Left hindlimb (tissue), 1 donor: ENCODE measurements around the gene GABRR2.
"Not testable (repeated sequence)": the region's sequence is repeated elsewhere in the genome, so short reads cannot be mapped to it uniquely, and the experiment has no call there.

Experiments used
- DNase-seq: peaks from one replicate; pipeline ENCODE4 v3.0.0-alpha.2; 2018

GABRR2 gene

DNA sequence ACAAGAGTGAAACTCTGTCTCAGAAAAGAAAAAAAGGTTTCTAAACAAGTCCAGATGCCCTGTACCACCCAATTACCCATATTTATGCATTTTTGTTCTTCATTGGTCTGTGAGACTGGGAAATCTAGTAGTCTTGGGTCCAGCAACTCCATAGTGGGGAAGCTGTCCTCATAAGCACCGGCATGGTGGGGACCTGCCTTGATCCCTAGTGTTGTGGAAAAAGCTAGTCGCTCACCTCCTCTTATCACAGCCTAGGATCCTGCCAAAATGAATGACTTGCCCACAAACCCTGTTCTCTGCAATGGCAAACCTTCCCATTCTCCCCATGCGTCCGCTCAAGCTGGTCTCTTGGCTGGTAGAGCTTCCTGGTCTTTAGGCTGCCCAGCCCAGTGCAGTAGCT, 59.7 kb downstream of the GABRR2 start:
- DNase-seq: no peak

DNA sequence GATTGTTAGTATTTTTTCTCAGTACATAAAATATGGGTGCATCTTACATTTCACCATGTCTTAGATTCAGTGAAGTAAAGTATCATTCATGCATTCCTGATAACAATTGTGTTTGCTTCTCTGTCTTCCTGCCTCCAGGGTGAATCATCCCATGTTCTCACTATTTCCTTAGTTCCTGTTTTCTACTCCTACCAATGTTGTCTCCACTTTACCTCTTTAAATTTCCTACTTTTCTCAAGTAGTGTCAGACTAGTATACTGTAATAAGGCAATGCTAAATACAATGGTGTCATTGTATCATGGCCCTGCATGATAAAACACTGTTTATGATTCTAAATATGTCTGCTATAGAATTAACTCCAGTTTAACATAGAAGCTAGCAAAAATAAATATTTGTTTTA, 60.5 kb downstream of the GABRR2 start:
- no peak for DNase-seq

DNA sequence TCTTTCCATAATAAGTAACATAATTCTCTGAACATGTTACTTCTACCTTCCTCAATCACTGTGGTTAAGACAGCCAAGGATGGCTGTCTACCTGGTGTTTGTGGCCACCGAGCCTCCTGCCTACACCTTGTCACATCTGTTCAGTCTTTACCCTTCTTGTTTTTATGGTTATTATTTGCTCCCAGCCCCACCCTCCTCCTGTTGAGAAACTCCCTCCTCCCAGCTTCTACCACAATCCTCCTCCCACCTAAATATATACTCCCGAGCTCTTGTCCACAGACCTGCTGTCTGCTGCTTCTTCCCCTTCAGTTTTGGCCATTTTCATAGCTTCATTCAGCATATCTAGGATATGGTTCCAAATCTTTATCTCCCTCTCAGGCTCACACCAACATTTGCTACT, 62.2 kb downstream of the GABRR2 start:
- DNase-seq: no peak

DNA sequence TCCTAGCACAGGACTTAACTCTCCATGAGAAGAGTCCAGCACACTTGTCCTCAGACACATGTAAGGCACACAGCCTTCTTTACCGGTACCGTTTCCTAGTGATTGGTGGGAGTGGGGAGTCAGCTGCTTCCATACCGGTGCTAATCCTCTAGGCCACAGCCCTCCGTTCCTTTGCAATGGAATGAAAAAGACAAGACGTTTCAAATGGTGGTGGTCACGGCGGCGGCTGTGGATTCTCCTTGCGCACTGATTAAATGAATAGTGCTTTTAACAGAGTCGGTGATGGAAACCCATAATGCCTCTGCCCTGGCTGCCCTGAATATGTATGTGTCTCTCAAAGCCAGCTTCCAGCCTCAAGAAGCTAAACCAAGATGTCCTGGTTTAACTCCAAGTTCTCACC, 63.1 kb downstream of the GABRR2 start:
- no peak for DNase-seq

DNA sequence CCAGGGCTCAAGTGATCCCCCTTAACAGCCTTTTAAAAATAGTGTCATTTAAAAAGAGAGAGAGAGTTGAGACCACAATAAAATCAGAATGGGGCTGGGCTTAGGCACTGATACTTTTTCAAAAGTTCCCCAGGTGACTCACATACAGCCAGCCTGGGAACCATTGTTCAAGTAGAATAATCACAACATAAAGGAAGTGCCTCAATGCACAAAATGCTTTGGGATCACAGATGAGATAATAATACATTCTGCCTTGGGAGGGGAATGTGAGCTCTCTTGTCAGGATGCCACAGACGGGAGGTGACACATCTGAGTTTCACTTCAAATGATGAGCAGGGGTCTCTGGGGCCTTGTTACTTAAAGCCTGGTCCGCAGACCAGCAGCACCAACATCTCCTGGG, 63.9 kb downstream of the GABRR2 start:
- DNase-seq: no peak

DNA sequence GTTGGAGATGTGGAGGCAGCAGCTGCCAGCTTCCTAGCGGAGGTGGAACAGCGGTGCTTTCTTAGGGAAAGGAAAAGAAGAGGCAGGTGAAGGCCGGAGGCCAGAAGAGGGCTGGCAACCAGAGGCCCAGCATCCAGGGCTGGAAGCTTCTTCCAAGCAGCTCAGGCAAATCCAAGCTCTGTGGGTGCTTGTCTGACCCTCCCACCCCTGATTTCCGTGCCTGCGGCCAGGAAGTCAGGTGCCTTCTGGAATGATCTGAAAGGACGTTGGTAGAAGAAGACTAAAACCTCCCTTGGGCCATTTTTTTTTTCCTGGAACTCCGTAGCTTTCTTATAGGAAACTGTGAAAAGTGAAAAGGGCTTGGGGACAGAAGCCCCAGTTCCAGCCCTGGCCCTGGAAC, 64.9 kb downstream of the GABRR2 start:
- DNase-seq: no peak

DNA sequence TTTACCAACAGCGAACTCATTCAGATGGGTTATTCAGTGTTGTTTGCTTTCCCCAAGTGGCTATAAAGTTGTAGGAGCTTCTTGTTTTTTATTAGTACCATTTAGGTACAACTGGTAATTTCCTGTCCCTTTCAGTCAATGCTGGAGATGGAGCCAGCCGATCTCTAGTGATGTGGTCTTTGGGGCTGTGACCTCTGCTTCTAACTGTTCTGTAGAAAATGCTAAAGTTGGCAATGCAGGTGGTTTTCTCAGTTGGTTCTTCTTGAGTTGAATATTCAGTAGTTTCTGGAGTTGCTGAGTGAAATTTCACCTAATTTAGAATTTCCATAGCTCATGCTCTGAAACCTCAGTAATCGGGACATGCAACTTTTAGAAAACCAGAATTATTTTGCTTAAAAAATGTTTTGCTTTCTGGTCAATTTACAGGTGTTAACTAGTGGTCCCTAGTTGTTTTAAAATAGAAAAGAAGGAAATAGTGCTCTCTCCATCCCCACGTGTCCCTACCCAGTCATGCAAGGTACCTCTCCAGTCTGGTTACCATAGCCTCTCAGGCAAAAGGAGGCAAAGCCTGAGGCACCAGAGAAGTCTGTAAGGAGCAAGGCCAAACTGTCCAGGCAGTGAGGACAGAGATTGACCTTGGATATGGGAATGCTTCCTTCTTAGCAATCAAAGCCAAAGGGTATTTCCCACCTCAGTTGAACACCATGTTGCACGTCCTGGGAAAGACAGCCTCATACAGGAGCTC, 70.7 kb downstream of the GABRR2 start:
- no peak for DNase-seq

DNA sequence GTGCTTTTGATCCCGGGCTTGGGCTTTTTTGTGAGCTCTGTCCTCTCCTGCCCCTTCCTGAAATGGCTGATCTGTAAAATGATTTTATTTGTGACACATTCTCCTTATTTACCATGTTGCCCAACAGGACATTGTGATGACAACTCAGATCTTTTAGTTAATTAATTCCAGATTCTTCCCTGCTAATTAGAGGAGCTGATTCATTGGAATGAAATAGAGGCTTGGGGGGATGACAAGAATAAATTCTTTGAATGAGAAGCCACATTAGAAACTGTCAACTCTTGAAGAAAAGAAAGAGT, 71.8 kb downstream of the GABRR2 start:
- DNase-seq: no peak

DNA sequence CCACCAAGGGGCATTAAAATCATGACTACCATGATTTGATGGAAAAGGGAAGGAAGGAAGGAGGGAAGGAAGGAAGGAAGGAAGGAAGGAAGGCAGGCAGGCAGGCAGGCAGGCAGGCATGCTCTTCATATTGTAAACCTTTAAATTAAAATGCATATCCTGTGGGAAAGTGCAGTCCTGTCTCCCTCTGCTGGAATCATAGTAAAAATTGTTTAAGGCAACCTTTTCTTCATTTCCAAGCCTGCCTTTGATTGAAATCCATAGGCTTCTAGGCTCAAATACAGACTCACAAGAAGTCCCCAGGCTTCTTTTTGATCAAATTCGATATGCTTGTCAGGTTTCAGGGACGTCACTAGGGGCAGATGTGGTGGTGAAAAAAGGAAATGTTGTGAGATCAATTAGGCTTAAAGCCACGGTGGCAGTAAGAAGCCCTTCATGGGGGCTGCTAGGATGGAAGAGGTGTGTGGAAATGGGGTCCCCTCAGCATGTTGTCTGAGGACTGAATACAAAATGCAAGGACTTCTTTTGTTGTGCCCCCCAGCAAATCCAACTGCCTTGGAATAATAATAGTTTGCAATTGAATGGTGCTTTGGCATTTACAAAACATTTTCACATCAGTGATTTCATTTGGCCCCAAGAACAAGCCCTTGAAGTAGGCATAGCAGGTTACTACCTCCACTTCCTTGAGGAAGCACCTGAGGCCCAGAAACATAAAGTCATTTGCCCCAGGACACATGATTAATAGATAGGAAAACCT, 72.3 kb downstream of the GABRR2 start:
- no peak for DNase-seq

DNA sequence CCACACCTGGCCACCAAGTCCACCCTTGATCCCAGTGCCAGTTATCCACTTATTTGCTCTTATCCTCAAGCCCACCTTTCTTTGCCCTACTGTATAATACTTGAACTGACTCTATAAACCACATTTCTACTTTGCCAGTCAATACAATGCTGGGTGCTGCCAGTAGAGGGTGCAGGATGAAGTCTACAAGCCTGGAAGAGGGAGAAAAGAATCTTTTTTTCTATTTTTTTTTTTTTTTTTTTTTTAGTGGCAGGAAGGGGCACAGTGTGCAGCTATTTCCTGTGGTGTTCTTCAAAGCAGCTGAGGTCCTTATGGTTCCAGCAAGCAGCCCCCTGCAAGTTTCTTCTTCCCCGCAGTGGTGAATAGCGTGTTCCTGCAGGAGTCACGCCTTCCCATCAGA, 75.8 kb downstream of the GABRR2 start:
- no peak for DNase-seq

DNA sequence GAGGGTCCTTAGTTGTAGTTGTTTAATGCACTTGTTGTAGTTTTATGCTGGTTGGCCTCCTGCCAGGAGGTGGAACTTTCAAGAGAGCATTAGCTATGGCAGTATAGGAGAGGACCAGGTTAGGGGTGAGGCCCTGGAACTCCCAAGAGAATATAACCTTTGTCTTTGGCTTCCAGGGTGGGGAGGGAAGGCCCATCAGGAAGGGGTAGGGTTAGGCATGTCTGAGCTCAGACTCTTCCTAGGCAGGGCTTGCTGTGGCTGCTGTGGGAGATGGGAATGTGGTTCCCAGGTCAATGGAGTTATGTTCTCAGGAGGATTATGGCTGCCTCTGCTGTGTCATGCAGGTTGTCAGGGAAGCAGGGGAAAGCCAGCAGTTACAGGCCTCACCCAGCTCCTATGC, 77.9 kb downstream of the GABRR2 start:
- no peak for DNase-seq

DNA sequence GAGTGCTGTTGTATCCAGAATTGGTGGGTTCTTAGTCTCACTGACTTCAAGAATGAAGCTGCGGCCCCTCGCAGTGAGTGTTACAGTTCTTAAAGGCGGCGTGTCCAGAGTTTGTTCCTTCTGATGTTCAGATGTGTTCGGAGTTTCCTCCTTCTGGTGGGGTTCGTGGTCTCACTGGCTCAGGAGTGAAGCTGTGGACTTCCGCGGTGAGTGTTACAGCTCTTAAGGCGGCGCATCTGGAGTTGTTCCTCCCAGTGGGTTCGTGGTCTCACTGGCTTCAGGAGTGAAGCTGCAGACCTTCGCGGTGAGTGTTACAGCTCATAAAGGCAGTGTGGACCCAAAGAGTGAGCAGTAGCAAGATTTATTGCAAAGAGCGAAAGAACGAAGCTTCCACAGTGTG, 81.5 kb downstream of the GABRR2 start:
- not testable (repeated sequence) for DNase-seq

DNA sequence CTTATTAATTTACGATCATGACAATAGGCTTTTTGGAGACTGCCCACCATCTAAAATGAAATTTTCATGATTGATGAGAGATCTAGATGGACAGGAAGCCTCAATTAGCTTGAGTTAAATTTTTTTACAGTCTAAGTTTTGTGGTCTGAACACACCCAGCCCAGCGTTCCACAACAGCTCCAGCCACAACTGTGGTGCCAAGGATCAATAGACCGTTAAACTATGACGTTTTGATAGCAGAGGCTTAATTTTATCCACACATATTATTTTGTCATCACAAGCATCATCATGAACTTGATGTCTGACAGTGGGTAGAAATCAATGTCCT, 92.4 kb downstream of the GABRR2 start:
- DNase-seq: no peak

DNA sequence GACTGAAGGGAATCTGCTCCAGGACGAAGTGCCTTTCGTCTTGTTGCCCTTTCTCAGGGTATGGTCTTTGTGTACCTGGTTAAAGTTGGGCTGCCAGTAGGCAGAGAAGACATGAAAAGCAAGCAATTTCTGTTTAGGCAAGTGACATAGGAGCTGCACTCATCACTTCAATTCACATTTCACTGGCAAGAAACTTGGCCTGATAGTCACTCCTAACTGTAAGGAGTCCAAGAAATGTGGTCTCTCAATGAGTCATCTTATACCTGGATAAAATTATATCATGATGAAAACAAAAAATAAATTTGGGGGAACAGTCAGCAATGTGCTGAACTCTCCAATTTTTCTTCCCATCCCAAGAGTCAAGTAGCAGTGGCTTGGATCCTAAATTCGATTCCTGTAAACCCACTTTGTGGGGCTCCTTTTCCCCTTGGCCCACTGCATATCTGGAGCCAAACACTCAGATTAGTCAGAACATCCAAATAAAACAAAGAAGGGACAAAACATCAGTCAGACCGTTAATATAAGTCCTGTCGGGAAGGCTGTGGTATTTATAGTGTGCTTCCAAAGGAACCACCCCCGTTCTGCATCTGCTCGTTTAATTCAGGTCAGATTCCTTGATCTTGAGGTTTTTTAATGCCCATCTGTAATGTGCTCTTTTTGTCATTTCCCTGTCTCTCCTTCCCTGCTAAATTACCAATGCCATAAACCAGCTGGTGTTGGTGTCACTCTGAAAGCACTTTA, 93.0 kb downstream of the GABRR2 start:
- peak; percentile 45 for DNase-seq

DNA sequence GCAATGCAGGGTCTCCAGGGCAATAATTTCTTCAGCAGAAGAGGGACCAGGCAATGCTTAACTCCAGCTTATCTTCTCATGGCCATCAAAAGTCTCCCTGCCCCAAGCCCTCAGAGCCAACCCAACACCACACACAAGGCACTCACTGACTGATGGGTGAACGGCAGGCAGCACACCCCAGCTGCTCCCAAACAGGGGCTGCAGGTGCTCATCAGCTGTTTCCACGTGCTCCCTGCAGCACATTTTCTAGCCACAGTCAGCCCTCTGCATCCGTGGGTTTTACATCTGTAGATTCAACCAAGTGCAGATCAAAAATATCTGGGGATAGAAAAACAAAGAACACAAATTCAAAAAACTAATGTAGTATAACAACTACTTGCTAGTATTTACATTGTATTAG, 94.0 kb downstream of the GABRR2 start:
- DNase-seq: no peak

DNA sequence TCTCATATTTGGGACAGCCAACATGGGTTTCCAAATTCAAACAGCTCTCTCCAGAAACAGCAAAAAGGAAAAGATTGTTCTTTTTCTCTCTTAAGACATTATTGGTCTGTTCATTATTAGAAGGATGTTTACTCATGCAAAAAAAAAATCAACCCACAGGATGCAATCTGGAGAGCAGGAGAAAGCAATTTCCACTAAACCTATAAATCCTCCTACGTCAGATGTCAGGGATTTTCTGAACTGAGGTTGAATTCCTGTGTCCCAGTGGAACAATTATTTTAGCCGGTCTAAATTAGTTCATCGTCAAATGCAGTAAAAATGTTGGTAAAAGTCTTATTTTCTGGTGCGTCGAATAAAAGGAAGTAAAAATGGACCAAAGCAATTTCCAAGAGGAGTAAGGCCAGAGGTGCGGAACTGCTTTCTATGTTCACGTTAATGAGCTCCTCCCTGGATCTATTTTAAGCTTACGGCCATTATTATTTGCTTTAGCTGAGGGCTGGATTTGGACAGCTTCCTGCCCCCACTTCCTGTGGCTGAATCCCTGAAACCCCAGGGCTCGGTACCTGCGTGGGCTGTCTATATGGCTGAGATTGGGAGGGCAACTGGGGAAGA, 97.7 kb downstream of the GABRR2 start, which contains the start of gene GABRR1:
TSS of gene GABRR1 (minus strand) at position 60 of the 612 bp plus-strand sequence. CDS start at position 24, 36 bp downstream.
- no peak for DNase-seq

DNA sequence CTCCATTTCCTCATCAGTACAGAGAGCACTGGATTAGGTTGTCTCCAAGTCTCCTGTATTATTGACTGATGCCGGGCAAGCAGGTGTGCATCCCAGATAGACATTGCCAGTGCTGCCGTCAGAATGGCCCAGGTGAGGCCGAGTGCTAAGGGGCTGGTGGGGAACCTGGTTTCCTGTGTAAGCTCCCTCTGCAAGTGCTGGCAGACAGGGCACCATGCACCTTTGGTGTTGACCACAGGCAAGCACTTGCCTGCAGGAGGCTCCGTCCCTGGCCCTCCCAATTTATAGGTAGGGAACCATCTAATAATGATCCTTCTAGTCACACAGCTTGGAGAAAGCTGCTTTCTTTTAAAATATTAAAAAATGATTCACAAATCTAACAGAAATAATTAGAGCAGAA, 98.7 kb downstream of the GABRR2 start:
- no peak for DNase-seq

DNA sequence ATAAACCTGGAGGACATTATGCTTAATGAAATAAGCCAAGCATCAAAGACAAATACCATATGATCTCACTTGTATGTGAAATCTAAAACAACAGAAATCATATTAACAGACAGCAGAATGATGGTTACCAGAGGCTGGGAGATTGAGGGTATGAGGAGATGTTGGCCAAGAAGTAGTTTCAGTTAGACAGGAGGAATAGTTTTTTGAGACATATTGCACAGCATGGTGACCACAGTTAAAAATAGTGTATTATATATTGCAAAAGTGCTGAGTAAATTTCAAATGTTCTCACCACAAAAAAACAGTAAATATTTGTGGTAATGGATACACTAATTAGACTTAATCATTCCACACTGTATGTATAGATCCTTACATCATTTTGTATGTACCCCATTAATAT, 99.7 kb downstream of the GABRR2 start:
- no peak for DNase-seq

DNA sequence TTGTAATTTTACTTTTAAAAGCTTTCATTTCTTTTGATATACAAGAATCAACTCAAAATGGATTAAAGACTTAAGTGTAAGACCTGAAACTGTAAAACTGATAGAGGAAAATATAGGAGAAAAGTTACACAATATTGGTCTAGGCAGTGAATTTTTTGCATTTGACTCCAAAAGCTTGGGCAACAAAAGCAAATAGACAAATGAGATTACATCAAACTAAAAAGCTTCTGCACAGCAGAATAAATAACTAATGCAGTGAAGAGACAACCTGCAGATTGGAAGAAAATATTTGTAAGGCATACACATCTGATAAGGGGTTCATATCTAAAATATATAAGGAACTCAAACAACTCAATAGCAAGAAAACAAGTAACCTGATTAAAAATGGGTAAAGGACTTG, 100.9 kb downstream of the GABRR2 start:
- no peak for DNase-seq

DNA sequence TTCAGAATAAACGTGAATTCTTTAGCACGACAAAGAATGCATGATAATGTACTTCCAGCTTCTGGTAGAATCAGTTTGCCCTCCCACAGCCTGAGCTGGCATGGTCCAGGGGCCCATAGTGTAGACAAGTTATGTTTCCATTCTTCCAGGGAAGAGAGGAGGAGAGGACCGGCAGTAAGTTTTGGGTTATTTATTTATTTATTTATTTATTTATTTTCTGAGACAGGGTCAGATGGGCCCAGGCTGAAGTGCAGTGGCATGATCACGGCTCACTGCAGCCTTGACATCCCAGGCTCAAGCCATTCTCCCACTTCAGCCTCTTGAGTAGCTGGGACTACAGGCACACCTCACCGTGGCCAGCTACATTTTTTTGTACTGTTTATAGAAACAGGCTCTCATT, 102.6 kb downstream of the GABRR2 start:
- no peak for DNase-seq

DNA sequence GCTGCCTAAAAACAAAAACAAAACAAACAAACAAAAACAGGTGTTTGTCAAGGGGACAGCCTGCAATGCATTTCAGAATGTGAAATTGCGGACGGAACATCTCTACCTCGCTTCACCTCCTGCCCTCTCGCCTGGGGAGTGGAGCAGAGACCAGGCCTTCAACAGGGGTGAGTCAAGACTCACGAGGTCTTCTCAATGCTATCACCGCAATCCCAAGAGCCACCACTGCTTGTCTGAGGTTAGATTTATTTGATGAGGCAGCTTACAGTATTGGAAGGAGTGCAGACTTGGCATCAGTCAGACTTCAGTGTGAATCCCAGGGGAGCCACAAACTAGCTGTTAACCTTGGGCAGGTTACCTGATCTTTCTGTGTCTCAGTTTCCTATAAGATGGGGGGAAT, 105.6 kb downstream of the GABRR2 start:
- DNase-seq: no peak

DNA sequence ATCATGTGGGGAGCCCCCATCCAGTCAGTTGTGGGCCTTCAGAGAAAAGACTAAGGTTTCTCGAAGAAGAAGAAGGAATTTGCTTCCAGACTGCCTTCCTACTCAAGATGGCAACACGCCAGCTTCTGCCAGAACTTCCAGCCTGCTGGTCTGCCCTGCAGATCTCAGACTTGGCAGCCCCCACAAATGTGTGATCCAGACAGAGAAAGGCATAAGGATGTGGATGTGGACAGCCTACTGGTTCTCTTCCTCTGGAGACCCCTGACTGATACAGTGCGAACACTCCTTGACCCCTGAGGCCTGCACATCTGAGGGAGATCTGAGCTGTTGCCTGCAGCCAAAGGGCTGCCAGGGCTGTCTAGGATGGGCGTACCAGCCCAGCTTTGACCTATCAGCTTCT, 106.5 kb downstream of the GABRR2 start:
- DNase-seq: no peak
